Retinal pigment epithelial cell (primary cell): Measurements from ENCODE around the gene XRCC4.

Experiments used
- DNase-seq: peaks from one replicate; pipeline ENCODE4 v3.0.0-alpha.2; 2010; ENCODE audit warnings: low read depth
- H3K4me3 ChIP-seq: 2 replicates; pipeline ENCODE4 v1.5.1; 2011; ENCODE audit warnings: mild to moderate bottlenecking, low read length, control low read depth, moderate library complexity
- TF ChIP-seq, protein P1 (sequence below): conservative IDR thresholded peaks from 2 replicates; pipeline ENCODE4 v1.5.1; 2011; ENCODE audit warnings: low read depth, low read length, control low read depth, inconsistent platforms

XRCC4 gene

DNA sequence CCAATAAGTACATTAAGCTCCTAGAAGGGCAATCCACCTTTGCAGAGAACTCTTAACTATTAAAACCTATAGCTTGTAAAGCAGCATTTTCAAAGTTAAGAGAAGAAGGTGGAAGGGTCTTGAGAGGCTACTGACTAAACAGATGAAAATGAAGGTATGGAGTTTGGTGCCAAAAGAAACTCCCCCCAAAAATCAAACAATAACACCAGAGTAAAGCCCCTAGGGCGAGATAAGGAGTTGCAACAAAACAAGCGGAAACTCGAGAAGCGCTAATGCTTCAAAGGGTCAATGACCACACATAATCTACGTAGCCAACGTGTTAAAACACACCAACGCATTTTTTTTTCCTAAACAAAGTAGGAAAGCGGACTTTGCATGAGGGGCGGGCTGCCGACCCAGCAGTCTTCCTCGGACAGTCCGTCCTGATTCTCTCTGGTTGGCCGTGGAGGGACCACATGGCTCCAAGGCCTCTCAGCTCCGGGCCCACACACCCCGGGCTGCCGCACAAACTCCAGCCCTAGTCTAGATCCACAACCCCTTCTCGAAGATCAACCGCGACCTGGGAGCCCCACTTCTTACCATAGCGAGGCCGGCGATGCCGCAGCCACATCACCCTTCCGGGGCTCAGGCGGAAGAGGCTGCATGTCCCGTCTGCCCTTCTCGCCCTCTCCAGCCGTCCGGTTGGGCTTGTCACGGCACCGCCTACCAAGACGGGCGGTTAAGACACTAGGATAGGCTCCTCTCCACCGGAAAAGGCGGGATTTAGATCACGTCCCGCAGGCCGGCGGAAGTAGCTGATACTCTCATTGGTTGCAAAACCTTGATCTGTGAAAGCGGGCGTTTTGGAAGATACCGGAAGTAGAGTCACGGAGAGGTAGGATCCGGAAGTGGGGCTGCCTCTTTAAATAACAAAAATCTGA is at the start of gene XRCC4, which contains the start of gene TMEM167A:
TSS of gene XRCC4 (plus strand) at position 806 of the 920 bp plus-strand sequence. CDS start 27,373 bp downstream, outside the sequence.
TSS of gene TMEM167A (minus strand) at position 653 of the 920 bp plus-strand sequence. CDS start at position 582, 71 bp downstream.
- H3K4me3 ChIP-seq: peak within 1 kb of the TSS; percentile 98
- peak; percentile 97 for DNase-seq
- TF ChIP-seq, protein P1, sequence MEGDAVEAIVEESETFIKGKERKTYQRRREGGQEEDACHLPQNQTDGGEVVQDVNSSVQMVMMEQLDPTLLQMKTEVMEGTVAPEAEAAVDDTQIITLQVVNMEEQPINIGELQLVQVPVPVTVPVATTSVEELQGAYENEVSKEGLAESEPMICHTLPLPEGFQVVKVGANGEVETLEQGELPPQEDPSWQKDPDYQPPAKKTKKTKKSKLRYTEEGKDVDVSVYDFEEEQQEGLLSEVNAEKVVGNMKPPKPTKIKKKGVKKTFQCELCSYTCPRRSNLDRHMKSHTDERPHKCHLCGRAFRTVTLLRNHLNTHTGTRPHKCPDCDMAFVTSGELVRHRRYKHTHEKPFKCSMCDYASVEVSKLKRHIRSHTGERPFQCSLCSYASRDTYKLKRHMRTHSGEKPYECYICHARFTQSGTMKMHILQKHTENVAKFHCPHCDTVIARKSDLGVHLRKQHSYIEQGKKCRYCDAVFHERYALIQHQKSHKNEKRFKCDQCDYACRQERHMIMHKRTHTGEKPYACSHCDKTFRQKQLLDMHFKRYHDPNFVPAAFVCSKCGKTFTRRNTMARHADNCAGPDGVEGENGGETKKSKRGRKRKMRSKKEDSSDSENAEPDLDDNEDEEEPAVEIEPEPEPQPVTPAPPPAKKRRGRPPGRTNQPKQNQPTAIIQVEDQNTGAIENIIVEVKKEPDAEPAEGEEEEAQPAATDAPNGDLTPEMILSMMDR: no peak

DNA sequence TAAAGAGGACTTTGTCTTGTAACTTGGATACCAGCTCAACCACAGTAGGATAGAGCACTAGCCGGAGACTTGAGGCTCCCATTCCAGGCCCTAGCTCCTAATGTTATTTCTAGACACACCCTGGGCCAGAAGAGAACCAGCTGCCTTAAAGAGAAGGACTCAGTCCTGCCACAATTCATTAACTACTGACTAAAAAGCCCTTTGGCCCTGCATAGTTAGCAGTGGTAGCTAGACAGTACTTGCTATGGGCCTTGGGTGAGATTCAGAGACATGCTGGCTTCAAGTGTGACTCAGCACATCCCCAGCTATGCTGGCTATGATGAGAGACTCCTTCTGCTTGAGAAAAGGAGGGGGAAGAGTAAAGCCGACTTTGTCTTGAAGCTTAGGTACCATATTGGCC is 47.4 kb upstream of the XRCC4 start:
- no peak for DNase-seq
- no peak overlapping the region for H3K4me3 ChIP-seq
- TF ChIP-seq, protein P1: no peak

DNA sequence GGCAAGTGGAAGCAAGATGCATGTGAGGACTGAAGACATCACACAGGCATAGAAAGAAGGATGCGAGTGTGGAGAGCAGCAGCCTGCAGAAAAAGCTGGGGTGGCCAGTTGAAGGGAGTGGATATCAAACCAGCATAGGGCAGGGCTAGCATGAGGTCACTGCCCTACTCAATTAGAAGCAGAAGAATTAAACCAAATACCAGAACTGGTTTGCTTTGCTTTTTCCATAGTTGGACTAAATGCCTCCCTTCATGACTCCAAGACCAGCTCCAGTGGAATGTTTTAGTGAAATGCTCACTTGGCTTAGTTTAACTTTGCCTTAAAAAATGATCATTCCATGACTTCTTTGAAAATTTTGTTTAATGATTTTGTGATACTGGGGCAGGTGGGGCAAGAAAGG is 46.0 kb upstream of the XRCC4 start:
- TF ChIP-seq, protein P1: no peak
- DNase-seq: no peak
- no peak overlapping the region for H3K4me3 ChIP-seq

DNA sequence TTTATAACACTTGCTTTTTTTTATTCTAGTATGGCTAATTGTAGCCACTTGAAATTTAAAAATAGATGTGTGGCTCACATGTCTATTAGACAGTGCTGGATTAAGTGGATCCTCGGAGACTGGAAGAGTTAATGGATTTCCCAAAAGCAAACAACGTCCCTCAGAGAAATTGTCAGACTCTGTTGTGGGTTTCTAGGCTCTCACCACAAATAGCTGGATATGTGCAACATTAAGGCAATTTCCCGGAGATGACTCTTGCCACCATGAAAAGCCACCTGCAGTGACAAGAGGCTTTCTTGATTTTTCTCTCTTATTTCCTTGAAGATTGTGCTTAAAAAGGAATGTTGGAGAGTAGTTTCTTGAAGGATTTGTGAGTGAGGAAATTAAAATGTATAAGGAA is 43.3 kb upstream of the XRCC4 start:
- no peak overlapping the region for H3K4me3 ChIP-seq
- TF ChIP-seq, protein P1: no peak
- DNase-seq: no peak

DNA sequence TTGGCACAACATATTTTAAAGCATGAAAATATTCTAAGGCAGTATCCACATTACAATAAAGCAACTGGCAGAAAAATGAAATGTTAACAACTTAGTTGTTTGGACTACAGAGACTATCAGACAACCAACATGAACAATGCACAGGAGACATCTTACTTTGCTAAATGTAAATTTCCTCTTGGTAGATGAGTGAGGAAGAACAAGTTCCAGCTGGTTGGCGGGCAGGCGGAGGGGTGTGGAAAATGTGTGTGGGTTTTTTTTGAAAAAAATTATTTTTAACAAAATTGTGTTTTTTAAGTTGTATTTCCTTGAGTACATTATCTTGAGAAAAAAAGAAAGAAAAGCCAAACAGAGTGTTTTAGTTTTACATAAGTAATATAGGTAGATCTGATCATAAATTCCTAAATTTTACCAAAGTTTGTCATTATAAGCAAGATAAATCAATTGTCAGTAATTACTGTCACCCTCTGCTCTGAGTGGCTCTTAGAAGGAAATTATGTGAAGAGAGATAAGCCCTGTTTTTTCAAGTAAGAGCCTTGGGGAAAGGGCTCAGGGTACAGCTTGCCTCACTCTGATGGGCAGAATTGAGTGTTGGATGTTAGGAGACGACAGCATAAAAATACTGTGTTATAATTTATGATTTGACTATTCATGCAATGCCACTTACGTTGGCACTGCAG is 42.7 kb upstream of the XRCC4 start:
- TF ChIP-seq, protein P1: no peak
- DNase-seq: no peak
- H3K4me3 ChIP-seq: no peak overlapping the region

DNA sequence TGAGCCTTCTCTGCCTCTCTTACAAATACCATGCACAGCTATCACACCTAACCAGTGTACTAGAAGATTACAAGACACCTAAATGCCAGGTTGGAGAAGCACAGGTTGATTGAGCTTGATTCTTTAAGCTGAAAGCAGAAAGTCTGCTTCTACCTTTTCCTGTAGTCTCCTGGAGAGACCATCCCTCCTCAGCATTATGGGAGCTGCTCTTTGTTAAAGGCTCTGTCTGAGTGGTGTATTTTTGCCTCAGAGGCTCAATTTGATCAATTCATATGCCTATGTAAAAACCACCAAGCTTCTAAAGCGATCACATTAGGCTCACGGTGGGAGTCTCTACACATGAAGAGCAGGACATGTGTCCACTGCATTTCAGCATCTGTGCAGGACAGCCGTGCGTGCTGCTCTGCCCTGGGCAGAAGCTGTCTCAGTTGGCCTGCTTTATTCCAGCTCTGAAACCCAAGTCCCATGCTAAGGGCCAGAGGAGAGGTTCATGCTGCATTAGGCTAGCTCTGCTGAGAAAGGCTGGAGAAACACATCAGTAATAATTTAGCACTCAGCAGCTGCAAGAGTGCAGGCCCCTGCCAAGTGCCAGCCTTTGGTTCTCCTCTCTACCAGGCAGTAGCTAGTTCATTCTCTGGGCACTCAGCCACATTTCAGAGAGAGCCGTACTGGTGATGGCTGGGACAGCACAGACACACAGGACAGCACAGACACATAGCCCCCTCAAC is 41.8 kb upstream of the XRCC4 start:
- H3K4me3 ChIP-seq: no peak overlapping the region

More for the DNA sequence above, 41.8 kb upstream of the XRCC4 start:
- TF ChIP-seq, protein P1: no peak
- peak; percentile 62 for DNase-seq
